ENCODE measurements around the gene CCDC12.

Gene CCDC12

DNA sequence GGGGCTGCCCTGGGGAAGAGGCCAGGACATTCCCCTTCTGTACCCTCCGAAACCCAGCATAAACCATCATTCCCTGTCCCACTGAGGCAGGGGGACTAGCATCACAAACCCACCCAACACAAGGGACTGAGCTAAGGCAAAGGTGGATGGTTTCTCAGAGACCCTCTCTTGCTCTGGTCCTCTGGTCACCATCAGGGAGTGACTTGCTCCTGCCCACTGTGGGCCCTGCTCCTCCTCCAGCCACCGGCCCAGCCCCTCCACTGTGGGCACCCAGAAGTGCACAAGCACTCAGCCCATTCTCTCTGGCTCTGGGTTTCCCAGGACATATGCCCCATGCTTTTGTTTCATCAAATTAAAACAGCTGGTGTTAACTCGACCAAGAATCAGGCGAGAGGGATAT is 54.1 kb downstream of the CCDC12 start:
- Histone ChIP-seq H3K4me3 (no peak overlapping the region), H3K27ac (no peak overlapping the region)
- TF ChIP-seq, protein P1, sequence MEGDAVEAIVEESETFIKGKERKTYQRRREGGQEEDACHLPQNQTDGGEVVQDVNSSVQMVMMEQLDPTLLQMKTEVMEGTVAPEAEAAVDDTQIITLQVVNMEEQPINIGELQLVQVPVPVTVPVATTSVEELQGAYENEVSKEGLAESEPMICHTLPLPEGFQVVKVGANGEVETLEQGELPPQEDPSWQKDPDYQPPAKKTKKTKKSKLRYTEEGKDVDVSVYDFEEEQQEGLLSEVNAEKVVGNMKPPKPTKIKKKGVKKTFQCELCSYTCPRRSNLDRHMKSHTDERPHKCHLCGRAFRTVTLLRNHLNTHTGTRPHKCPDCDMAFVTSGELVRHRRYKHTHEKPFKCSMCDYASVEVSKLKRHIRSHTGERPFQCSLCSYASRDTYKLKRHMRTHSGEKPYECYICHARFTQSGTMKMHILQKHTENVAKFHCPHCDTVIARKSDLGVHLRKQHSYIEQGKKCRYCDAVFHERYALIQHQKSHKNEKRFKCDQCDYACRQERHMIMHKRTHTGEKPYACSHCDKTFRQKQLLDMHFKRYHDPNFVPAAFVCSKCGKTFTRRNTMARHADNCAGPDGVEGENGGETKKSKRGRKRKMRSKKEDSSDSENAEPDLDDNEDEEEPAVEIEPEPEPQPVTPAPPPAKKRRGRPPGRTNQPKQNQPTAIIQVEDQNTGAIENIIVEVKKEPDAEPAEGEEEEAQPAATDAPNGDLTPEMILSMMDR (IDR thresholded peaks at IDR 0.05): no peak
- no peak for DNase-seq (ENCODE audit: low spot score)

DNA sequence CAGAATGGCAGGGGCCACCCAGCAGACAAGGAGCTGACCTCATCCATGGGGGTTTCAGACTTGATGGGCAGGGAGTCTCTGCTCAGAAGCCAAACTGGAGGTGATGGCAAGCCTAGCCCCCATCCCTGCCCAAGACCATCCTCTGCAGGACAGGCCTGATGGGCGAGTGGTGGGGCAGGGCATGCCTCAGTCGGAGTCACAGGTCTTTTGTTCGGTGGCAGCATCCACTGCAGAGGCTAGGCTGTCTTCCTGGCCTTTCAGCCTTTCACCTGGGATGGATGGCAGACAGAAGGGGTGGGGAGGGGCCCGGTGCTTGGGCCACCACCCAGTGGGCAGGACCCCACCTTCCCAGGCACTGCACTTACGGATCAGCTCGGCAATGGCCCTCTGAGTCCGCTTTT is 54.7 kb downstream of the CCDC12 start:
- DNase-seq (ENCODE audit: low spot score): peak; percentile 69
- Histone ChIP-seq H3K27ac (no peak overlapping the region), H3K4me3 (no peak overlapping the region)
- TF ChIP-seq, protein P1 (IDR thresholded peaks at IDR 0.05): no peak

DNA sequence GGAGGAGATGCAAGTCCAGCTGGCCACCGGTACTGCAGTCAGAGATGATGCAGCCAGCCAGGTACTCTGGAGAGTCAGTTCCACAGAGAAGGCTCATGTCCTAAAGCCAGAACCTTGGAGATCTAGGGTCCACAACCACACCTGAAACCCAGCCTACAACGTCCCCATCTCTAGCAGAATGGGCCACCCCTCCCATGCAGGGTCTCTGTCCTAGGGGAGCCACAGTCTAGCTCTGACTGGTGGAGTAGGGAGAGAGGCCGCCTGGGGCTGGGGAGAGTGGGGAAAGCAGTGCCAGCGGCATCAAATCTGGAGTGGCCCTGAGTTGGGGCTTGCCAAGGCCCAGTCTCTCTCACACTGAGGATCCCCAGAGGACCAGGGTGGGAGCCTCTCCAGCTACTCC is 55.5 kb downstream of the CCDC12 start:
- Histone ChIP-seq H3K27ac (no peak overlapping the region), H3K4me3 (no peak overlapping the region)
- TF ChIP-seq, protein P1 (IDR thresholded peaks at IDR 0.05): no peak
- DNase-seq (ENCODE audit: low spot score): peak; percentile 57

DNA sequence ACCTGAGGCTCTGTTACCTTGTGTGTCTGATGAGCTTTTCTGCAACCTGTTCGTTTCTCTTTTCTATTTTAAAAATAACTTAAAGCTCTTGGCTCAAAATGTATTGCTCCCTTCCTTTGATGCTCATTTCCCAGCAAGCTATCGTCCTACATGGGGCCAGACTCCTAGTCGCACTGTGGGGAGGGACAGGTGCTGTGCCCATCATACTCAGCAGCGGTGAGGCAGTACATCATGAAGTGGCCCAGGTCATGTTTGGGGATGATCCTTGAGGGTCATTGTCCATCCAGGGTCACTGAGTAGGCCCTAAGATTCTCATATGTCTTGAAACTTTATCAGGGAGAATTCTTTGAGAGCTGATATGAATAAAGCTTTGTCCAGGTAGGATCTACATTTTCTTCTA is 57.9 kb downstream of the CCDC12 start:
- H3K27ac ChIP-seq: no peak overlapping the region
- H3K4me3 ChIP-seq: no peak overlapping the region
- TF ChIP-seq, protein P1 (IDR thresholded peaks at IDR 0.05): no peak
- DNase-seq (ENCODE audit: low spot score): no peak

DNA sequence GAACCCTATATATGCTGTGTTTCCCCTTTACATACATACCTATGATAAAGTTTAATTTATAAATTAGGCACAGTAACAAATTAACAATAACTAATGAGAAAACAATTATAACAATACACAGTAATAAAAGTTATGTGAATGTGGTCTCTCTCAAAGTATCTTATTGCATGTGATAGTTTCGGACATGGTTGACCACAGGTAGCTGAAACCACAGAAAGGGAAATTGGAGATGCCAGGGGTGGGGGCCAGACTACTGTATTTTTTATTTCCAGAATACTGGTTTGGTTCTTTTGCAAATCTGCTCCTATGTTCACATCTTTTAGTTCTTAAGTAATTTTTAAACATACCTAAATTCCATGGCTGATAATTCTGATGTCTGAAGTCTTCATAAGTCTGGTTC is 58.3 kb downstream of the CCDC12 start:
- Histone ChIP-seq H3K27ac (no peak overlapping the region), H3K4me3 (no peak overlapping the region)
- TF ChIP-seq, protein P1 (IDR thresholded peaks at IDR 0.05): no peak
- no peak for DNase-seq (ENCODE audit: low spot score)

DNA sequence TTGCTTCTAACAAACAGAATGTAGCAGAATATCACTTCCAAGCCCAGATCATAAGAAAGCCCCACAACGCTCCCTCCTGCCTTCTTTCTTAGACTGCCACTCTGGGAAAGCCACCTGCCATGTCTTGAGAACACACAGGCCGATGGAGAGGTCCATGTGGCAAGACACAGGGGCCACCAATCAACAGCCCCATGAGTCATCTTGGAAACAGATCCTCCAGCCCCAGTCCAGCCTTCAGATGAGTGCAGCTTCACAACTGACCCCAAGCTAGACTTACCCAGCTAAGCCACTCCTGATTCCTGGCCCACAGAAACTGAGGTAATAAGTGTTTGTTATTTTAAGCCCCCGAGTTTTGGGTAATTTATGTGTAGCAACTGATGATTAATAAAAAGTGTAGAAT is 59.3 kb downstream of the CCDC12 start:
- no peak overlapping the region for H3K27ac ChIP-seq
- TF ChIP-seq, protein P1 (IDR thresholded peaks at IDR 0.05): no peak
- DNase-seq (ENCODE audit: low spot score): no peak

DNA sequence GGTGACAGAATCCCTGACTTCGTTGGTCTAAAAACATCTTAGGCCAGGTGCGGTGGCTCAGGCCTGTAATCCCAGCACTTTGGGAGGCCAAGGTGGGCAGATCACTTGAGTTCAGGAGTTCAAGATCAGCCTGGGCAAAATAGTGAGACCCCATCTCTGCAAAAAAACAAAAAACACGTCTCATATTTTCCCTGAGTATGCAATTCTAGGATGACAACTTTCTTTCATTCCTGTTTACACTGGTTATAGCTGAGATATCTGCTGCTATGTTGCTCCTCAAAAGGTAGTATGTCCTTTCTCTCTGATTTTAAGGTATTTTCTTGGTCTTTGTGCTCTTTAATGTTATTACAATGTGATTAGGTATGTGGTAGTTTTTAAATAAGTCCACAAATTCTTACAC is 59.7 kb downstream of the CCDC12 start:
- Histone ChIP-seq H3K4me3 (no peak overlapping the region), H3K27ac (no peak overlapping the region)
- no peak for DNase-seq (ENCODE audit: low spot score)
- TF ChIP-seq, protein P1 (IDR thresholded peaks at IDR 0.05): no peak

More for the DNA sequence above, 59.3 kb downstream of the CCDC12 start:
- H3K4me3 ChIP-seq: no peak overlapping the region

Data from coronary artery (tissue), 2 donors.